Activated effector memory CD4-positive, alpha-beta T cell treated with anti-CD3 and anti-CD28 coated beads, Interleukin-2, amount 50 U/mL, for 16 hours (primary cell): ENCODE data around the gene CDK15.
"Not testable (repeated sequence)": the region's sequence is repeated elsewhere in the genome, so short reads cannot be mapped to it uniquely, and the experiment has no call there.

ENCODE experiments used
- DNase-seq: peaks from one replicate; pipeline ENCODE4 v3.0.0-alpha.2; 2020

CDK15 gene

DNA sequence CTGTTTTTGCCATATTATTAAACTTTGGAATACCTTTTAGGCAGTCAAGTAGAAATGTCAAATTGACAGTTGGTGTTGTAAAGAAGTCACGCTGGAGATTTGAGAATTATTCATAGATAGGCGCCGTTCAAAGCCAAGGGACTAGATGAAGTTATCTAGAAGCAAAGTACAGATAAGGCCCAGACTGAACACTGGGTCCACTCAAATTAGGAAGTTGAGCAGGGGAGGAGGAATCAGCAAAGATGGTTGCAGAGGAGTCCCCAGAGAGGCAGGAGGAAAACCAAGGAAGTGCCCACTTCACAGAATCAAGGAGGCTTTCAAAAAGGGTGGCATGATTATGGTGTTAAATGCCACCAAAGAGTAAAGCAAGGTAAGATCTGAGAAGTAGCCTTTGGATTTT, 16.0 kb upstream of the CDK15 start:
- DNase-seq = no peak

GRCh38 chr2:201790989-201791388, 15.3 kb upstream of the CDK15 start:
- DNase-seq = no peak

DNA sequence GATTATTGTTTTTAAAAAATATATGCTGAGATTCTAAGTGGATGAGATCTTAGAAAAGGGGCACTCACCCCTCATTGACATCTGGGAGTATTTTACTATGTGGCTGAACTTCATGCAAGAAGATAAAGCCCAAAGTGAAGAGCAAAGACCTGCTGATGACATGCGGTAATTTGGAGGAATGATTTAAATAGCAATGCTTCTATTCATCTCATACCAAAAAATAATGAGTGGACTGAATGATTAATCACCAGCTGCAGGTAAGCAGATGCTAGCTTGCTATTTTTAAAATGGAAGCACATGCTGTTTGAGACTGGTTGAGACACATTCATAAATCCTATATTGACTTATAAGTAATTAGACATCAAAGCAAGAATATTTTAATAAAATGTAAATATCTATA, 12.7 kb upstream of the CDK15 start:
- DNase-seq = no peak

GRCh38 chr2:201794294-201794693, 12.0 kb upstream of the CDK15 start:
- no peak for DNase-seq

DNA sequence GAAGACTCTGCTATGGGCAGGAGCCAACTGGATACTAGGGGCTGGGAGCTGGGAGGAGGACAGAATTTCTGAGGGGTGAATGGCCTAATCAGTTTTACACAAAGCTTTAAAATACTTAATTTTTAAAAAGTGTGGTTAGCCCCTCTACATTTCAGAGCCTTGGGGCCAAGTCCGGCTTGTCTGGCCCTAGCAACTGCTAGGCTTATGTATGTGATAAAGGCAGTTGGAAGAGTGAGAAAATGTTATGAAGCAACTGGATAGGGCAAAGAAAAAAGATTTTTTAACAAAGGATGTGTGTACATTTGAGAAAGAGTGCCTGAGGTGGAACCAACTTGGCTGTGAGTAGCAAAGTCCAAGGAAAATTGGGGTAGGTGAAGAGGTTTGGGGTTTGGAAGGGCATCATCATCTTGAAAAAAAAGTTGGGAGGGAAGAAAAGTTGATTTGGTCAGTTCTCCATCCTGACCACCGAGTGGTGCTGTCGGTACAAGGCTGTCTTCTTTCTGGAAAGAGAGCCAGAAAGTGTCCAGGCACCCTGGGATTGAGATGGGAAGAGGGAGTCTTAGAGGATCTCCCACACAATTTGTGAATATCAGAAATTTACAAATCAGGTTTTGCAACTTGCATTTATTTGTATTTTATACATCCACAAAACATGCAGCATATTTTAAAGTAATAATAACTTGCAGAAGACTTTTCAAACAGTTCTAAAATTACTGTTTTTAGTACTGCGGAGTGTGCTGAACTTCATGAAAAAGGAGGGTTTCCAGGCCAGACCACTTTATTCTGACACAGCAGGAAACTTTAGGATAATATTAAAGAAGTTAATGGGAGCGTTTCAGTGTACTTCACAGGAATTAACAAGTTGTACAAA, 10.5 kb upstream of the CDK15 start:
- no peak for DNase-seq

GRCh38 chr2:201796478-201796865, 9.9 kb upstream of the CDK15 start:
- DNase-seq = no peak

DNA sequence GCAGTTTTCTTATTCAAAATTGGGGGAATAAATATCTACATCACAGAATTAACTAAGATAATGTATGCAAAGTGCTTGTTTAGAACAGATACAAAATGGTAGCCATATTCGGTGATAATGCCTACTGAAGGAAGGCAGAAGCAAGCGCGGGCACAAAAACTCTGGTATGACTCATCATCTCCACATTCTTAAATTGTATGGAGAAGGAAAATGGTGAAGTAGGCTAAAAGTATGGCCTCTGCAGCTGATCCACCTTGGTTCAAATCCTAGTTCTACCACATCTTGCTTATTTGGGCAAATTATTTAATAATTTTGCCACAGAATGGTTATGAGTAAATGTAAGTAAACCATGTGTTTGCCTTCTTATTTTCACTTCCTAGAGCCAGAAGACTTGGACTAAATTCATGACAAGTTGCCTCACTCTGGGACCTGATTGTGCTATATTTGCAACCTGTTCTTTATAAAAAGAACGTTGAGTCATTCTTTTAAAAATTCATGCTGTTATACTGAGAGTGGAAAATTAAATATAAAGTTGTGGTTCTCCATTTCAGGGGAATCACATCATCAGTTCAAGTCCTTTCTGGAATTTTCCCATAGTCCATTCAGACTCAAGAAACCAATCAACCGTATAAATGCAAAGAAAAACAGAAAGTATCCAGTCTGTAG, 9.0 kb upstream of the CDK15 start:
- no peak for DNase-seq

- DNase-seq = no peak
Observed at GRCh38 chr2:201798252-201798913, 8.0 kb upstream of the CDK15 start.

DNA sequence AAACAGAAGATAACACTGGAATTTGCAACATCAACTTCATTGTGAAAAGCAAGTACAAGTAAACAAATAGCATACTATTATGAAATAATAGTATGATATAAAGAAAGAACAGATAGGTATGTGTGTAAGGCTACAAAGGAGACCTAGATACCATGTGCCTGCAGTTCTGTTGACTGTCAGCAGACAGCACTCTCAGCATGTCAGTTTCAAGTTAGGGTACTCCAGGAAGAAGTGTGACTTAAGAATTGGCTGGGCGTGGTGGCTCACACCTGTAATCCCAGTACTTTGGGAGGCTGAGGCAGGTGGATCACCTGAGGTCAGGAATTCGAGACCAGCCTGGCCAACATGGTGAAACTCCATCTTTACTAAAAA, 7.4 kb upstream of the CDK15 start:
- DNase-seq = not testable (repeated sequence)

DNA sequence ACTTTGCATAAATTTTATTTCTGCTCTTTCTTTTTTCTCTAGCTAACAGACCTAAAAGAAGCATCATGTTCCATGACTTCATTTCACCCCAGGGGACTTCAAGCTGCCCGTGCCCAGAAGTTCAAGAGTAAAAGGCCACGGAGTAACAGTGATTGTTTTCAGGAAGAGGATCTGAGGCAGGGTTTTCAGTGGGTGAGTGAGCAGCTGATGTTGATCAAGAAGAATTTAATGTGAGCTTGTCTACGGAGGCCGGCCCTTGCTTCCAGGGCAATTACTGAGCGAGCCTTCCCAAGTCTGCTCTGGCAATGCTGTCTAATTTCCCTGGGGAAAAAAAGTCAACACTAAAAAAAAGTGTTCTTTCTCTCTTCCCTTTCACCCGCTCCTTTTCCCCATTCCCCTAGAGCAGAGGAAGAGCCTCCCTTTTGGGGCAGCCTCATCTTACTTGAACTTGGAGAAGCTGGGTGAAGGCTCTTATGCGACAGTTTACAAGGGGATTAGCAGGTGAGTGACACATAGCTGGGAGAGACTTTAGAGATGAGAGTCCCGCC, 1.2 kb downstream of the CDK15 start:
- DNase-seq = no peak

- DNase-seq = no peak
Observed at GRCh38 chr2:201808027-201808426, 1.7 kb downstream of the CDK15 start.

DNA sequence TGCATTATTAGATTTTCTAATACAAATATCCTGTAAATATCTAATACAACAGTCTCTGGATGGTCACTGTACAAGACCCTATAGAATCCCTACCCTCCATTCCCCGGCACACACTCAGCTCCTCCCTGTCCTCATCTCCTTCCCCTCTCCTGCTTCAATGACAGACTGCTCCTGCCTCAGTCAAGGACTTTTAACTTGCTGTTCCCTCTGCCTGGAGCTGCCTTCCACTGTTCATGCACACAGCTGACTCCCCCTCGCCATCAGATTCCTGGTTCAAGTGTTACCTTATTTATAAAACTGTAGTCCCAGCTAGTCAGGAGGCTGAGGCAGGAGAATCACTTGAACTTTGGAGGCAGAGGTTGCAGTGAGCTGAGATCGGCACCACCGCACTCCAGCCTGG, 3.3 kb downstream of the CDK15 start:
- no peak for DNase-seq

DNA sequence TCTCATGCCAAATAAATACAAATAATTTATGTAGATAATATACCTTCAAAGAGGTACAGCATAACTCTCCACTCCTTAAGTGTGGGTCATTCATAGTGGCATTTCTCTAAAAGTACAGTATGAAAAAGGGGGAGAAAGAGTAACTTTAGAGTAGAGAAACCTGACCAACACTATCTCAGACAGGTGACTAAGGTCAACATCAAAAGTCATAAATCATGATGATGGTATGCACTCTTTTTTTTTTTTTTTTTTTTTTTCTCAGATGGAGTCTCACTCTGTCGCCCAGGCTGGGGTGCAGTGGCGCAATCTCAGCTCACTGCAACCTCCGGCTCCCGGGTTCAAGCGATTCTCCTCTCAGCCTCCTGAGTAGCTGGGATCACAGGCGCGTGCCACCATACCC, 4.3 kb downstream of the CDK15 start:
- not testable (repeated sequence) for DNase-seq

- no peak for DNase-seq
Observed at GRCh38 chr2:201813996-201814760, 7.8 kb downstream of the CDK15 start.

DNA sequence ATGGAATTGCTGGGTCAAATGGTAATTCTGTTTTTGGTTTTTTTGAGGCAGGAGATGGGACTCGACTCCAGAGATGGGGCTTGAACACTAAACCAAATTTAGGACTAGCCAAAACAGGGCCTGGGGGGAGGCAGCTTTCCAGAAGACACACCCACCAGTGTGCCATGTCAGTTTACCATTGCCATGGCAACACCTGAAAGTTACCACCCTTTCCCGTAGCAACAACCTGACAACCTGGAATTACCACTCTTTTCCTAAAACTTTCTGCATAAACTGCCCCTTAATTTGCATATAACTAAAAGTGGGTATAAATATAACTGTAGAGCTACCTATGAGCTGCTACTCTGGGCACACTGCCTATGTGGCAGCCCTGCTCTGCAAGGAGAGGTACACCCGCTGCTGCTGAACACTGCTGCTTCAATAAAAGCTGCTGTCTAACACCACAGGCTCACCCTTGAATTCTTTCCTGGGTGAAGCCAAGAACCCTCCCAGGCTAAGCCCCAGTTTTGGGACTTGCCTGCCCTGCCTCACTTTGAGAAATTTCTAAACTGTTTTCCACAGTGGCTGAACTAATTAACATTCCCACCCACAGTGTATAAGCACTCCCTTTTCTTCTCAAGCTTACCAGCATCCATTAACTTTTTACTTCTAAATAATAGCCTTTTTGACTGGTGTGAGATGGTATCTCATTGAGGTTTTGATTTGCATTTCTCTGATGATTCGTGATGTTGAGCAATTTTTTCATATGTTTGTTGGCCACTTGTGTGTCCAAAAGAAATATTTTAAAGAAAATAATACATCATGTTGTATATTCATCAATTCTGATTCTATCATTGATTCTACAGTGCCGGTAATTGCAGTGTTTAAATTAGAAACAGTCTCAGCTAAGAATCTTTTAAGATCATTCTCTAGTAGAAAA, 10.6 kb downstream of the CDK15 start:
- DNase-seq = no peak

- no peak for DNase-seq
Observed at GRCh38 chr2:201820383-201821007, 14.2 kb downstream of the CDK15 start.

GRCh38 chr2:201821080-201821479, 14.7 kb downstream of the CDK15 start:
- no peak for DNase-seq

GRCh38 chr2:201824212-201824611, 17.9 kb downstream of the CDK15 start:
- DNase-seq = no peak

DNA sequence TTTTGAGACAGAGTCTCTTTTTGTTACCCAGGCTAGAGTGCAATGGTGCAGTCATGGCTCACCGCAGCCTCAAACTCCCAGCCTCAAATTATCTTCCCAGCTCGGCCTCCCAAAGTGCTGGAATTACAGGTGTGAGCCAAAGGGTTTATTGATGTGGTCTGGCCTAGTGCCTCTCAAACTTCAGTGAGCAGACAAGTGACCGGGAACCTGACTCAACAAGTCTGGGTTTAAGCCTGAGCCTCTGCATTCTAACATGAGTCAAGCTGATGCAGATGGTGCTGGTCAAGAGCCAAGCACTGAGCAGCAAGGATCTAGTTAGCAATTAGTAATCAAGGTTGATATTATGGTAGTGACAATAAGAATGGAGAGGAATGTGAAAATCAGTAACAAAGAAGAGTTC, 21.3 kb downstream of the CDK15 start:
- no peak for DNase-seq

GRCh38 chr2:201828220-201828619, 21.9 kb downstream of the CDK15 start:
- no peak for DNase-seq

DNA sequence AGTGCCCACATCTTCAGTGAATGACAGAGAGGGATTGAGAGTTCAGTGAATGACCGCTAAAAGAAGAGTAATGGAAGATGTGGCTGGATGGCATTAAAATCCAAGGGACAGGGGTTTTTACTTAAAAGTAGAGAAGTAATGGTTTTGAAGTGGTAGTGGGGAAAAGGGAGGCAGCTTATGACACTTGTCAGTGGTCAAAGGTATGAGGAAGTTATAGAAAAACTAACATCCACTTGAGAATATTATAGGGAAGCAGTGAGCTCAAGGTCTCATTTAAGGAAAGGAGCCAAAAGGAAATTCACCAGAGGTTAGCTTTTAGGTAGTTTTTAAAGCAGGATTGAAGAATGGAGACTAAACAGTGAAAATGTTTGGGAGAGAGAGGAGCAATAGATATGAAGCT, 24.3 kb downstream of the CDK15 start:
- no peak for DNase-seq
